Neural crest cell (in vitro differentiated cells): Measurements from ENCODE around the gene ROPN1L. TPM values are rescaled to one million over a fixed set of nuclear protein-coding genes. Genes with fewer than 3 reads are reported as not detected.
"Not testable (repeated sequence)": the region's sequence is repeated elsewhere in the genome, so short reads cannot be mapped to it uniquely, and the experiment has no call there.

Experiments
- DNase-seq: peaks from one replicate; pipeline ENCODE4 v3.0.0; 2021; ENCODE audit warnings: low read depth, mixed read lengths, low spot score
- H3K27ac Mint-ChIP-seq: one replicate; pipeline ENCODE4 v1.8.0; 2021; ENCODE audit warnings: mild to moderate bottlenecking, mixed read lengths; ENCODE audit not compliant: unreplicated experiment
- H3K27me3 Mint-ChIP-seq: 2 replicates; pipeline ENCODE4 v1.8.0; 2021; ENCODE audit warnings: low read depth, mild to moderate bottlenecking, mixed read lengths
- H3K36me3 Mint-ChIP-seq: 2 replicates; pipeline ENCODE4 v1.8.0; 2021; ENCODE audit warnings: low read depth, mild to moderate bottlenecking, mixed read lengths
- H3K4me1 Mint-ChIP-seq: 2 replicates; pipeline ENCODE4 v1.8.0; 2021; ENCODE audit warnings: mixed read lengths
- H3K4me3 Mint-ChIP-seq: one replicate; pipeline ENCODE4 v1.8.0; 2021; ENCODE audit warnings: mild to moderate bottlenecking, mixed read lengths
- H3K9me3 Mint-ChIP-seq: 2 replicates; pipeline ENCODE4 v1.8.0; 2021; ENCODE audit warnings: mixed read lengths
- microRNA-seq: library from miRNA; unstranded; fragments of <30 nt; microRNA quantifications from one replicate; pipeline ENCODE4, GENCODE V29; 2020
- total RNA-seq: library from RNA; stranded (reverse); gene quantifications from 2 replicates; pipeline ENCODE4 v1.2.1, GENCODE V29; 2021
- TF ChIP-seq, protein P1 (sequence below): fragments of 200-600 bp; sonication (generic); conservative IDR thresholded peaks from 2 replicates; pipeline ENCODE4 v1.5.0; 2021; ENCODE audit warnings: antibody characterized with exemption, mild to moderate bottlenecking

ROPN1L gene
- total RNA-seq, 1 donor from 2014 or later: 0.68 TPM

GRCh38 chr5:10511741-10512640 is 70.3 kb downstream of the ROPN1L start:
- no peaks in the 10 kb centered on the region for H3K27me3 Mint-ChIP-seq
- H3K36me3 Mint-ChIP-seq: peaks cover under 1% of the 10 kb centered on the region
- H3K4me3 Mint-ChIP-seq: no peak overlapping the region
- peaks cover under 1% of the 10 kb centered on the region for H3K9me3 Mint-ChIP-seq
- H3K27ac Mint-ChIP-seq: no peak overlapping the region
- no peak for DNase-seq
- H3K4me1 Mint-ChIP-seq: peaks cover 15% of the 10 kb centered on the region
- TF ChIP-seq, protein P1, sequence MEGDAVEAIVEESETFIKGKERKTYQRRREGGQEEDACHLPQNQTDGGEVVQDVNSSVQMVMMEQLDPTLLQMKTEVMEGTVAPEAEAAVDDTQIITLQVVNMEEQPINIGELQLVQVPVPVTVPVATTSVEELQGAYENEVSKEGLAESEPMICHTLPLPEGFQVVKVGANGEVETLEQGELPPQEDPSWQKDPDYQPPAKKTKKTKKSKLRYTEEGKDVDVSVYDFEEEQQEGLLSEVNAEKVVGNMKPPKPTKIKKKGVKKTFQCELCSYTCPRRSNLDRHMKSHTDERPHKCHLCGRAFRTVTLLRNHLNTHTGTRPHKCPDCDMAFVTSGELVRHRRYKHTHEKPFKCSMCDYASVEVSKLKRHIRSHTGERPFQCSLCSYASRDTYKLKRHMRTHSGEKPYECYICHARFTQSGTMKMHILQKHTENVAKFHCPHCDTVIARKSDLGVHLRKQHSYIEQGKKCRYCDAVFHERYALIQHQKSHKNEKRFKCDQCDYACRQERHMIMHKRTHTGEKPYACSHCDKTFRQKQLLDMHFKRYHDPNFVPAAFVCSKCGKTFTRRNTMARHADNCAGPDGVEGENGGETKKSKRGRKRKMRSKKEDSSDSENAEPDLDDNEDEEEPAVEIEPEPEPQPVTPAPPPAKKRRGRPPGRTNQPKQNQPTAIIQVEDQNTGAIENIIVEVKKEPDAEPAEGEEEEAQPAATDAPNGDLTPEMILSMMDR: no peak

DNA sequence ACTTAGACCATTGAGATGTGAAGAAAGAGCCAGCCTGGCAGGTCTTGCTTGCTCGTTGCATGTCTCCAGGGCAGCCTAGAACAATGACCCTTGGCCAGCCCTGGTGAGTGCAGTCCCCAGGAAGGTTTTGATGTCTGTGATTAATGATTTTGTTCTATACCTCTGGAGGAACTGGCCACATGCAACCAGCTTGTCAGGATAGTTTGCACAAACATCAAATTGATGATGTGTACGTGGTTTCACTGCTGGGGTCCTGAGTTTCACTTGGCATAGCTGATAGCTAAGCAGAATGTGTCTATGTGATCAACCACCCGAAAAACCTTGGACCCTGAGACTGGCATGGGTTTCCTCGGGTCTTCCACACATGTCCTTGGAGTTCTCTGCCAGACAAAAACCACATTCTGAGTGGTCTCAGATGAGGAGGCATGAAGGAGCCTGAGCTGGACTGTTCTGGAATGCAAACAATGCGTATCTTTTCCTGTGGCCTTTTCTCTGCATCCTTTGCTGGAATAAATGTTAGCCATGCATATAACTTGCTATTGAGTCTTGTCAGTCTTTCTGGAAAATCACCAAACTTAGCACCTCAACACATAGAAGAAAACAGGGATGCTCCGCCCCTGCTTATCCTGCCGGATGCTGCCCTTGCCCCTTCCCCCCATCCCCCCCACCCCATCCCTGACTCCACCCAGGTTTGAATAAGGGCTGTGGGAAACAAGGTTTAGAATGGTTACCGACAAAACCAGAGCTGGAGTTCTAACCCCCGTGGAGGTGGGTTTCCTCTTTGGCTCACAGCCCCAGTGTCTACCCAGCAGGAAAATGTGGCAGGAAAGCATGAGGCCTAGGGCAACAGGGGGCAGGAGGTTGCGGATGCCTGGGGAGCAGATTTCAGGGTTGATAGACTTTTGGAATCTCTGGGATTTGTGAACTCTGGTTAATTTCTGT is 72.1 kb downstream of the ROPN1L start:
- Mint-ChIP-seq H3K9me3 (peaks cover 5% of the 10 kb centered on the region), H3K27me3 (no peaks in the 10 kb centered on the region), H3K4me1 (peaks cover 22% of the 10 kb centered on the region), H3K27ac (no peak overlapping the region), H3K36me3 (peaks cover 2% of the 10 kb centered on the region), H3K4me3 (no peak overlapping the region)
- DNase-seq: no peak
- TF ChIP-seq, protein P1: no peak

GRCh38 chr5:10514572-10514971 is 72.9 kb downstream of the ROPN1L start:
- H3K4me3 Mint-ChIP-seq, H3K27ac Mint-ChIP-seq, H3K9me3 Mint-ChIP-seq, DNase-seq, H3K27me3 Mint-ChIP-seq, H3K36me3 Mint-ChIP-seq: not testable (repeated sequence)
- peaks cover 18% of the 10 kb centered on the region for H3K4me1 Mint-ChIP-seq

Small RNAs within 50 kb of the gene (microRNA-seq; reads per million reads assigned to microRNA genes)
- not detected for gene MIR6131

Other genes with a start within 250 kb of the ROPN1L start
- gene ATPSCKMT, start 192.0 kb upstream of the ROPN1L start, total RNA-seq: 21.8 and 24.4 TPM in 2 replicates
- 401 and 424 TPM in 2 replicates for gene CCT5, start 191.6 kb upstream of the ROPN1L start, total RNA-seq
- gene CMBL, start 134.0 kb upstream of the ROPN1L start, total RNA-seq: 22.2 and 24.0 TPM in 2 replicates
- 202 and 207 TPM in 2 replicates for gene MARCHF6, start 88.2 kb upstream of the ROPN1L start, total RNA-seq
- 0.80 and 0.84 TPM in 2 replicates for gene ANKRD33B, start 122.2 kb downstream of the ROPN1L start, total RNA-seq